Body of pancreas (tissue), 4 donors: ENCODE measurements around the gene GEMIN5. TPM values are rescaled to one million over a fixed set of nuclear protein-coding genes. Genes with fewer than 3 reads are reported as not detected.

Source experiments
- ATAC-seq: fragments of 150-250 bp; one replicate; pipeline ENCODE4 v1.9.1; 2016
- DNase-seq, 4 donors: peaks; one replicate each; pipeline ENCODE4 v3.0.0-alpha.2; 2019
- H3K27ac ChIP-seq, 4 donors: fragments of 200-600 bp; sonication (generic); 1 replicate in 3 of 4; 2 replicates in 1 of 4; pipeline versions ENCODE4 v1.5.1 to v1.6.1; 2016 to 2019; ENCODE audit warnings: mild to moderate bottlenecking in 1 of 4, mixed read lengths in 1 of 4, moderate library complexity in 1 of 4
- H3K27me3 ChIP-seq, 2 donors: fragments of 200-600 bp; sonication (generic); one replicate each; pipeline ENCODE4 v1.6.0; 2016; ENCODE audit warnings: mild to moderate bottlenecking in 1 of 2
- H3K36me3 ChIP-seq, 2 donors: fragments of 200-600 bp; sonication (generic); replicated peaks in 1 of 2; 2 replicates each; pipeline ENCODE4 v1.5.1; 2016; ENCODE audit warnings: low read depth in 2 of 2; ENCODE audit not compliant: insufficient read depth in 1 of 2
- H3K4me1 ChIP-seq: fragments of 200-600 bp; sonication (generic); one replicate; pipeline ENCODE4 v1.6.0; 2016
- H3K4me3 ChIP-seq, 2 donors: fragments of 200-600 bp; sonication (generic); 1 replicate in 1 of 2; 2 replicates in 1 of 2; pipeline ENCODE4 v1.5.1; 2016 to 2019
- H3K9me3 ChIP-seq, 3 donors: fragments of 200-600 bp; sonication (generic); 1 replicate in 2 of 3; 2 replicates in 1 of 3; pipeline ENCODE4 v1.5.1; 2016
- CTCF ChIP-seq, 7 experiments: fragments of 450-650 bp in 4 of 7; fragments of 200-600 bp in 3 of 7; sonication (generic) in 3 of 7; IDR thresholded peaks; one replicate each; pipeline ENCODE4 v1.5.1; 2016 to 2019; ENCODE audit warnings: antibody characterized with exemption in 7 of 7
- POLR2A ChIP-seq, 3 donors: fragments of 450-650 bp; IDR thresholded peaks; one replicate each; pipeline ENCODE4 v1.6.1; 2016; ENCODE audit warnings: antibody characterized with exemption in 3 of 3, mild to moderate bottlenecking in 2 of 3
- WGBS, 2 donors: methylation state at CpG; one replicate each; pipeline ENCODE4 v1.1.5; 2017; 5-methylcytosine and 5-hydroxymethylcytosine counted together
- intact Hi-C: fragments of 100-400 bp; cut with DNase I; formaldehyde crosslinking; loops from one replicate; pipeline ENCODE4 v1.15.1; 2023
- total RNA-seq, 2 donors: library from RNA; depleted of rRNA; stranded (reverse); fragments of >200 nt; gene quantifications; one replicate each; pipeline ENCODE4 v1.1.0, GENCODE V29; 2016

The GEMIN5 gene
- total RNA-seq, 2 donors from 2014 or later, result 5.7 to 8.2 TPM

GRCh38 chr5:154840435-154841272, 97.4 kb downstream of the GEMIN5 start:
- Histone ChIP-seq H3K36me3 (no peaks in the 10 kb centered on the region), H3K4me3 (no peak overlapping the region), H3K27me3 (no peaks in the 10 kb centered on the region), H3K4me1 (no peaks in the 10 kb centered on the region), H3K9me3 (no peaks in the 10 kb centered on the region), H3K27ac (no peak overlapping the region)
- WGBS, 2 donors, result 76 to 80% methylated on average over 5 to 6 of the region's 6 CpGs
- intact Hi-C loops, result no loop called here
- ATAC-seq (no peak), DNase-seq (no peak)
- no peak for TF ChIP-seq CTCF (IDR thresholded peaks at IDR 0.05)
- TF ChIP-seq POLR2A (IDR thresholded peaks at IDR 0.05), result no peak

Other genes starting within 250 kb of the GEMIN5 start
- gene LARP1, start 182.8 kb downstream of the GEMIN5 start, total RNA-seq, result 100 to 1,000 TPM in 1 of 2 donors, 10 to 100 TPM in 1; 96.2 to 151 TPM
- gene FAXDC2, start 87.6 kb downstream of the GEMIN5 start, total RNA-seq, result 10 to 100 TPM in 1 of 2 donors, 1 to 10 TPM in 1; 8.0 to 10.9 TPM
- 10 to 100 TPM; 19.8 to 32.4 TPM for gene CNOT8, start 79.6 kb downstream of the GEMIN5 start, total RNA-seq
- gene MRPL22, start 2.9 kb upstream of the GEMIN5 start, total RNA-seq, result 10 to 100 TPM in 1 of 2 donors, 1 to 10 TPM in 1; 3.9 to 18.5 TPM
- under 1 TPM in 1 of 2 donors, not detected in 1; 0.26 TPM for gene KIF4B, start 75.5 kb upstream of the GEMIN5 start, total RNA-seq